Uterus (tissue), 2 donors: ENCODE data around the gene TAP2.

Experiments used
- CTCF ChIP-seq, 4 experiments: fragments of 200-600 bp in 2 of 4; fragments of 450-650 bp in 2 of 4; sonication (generic) in 2 of 4; IDR thresholded peaks; one replicate each; pipeline ENCODE4 v1.5.1; 2016 to 2019; ENCODE audit warnings: antibody characterized with exemption in 4 of 4, mild to moderate bottlenecking in 2 of 4, moderate library complexity in 1 of 4
- POLR2A ChIP-seq, 2 donors: fragments of 450-650 bp; IDR thresholded peaks; one replicate each; pipeline ENCODE4 v1.6.1; 2016; ENCODE audit warnings: antibody characterized with exemption in 2 of 2, mild to moderate bottlenecking in 1 of 2, moderate library complexity in 1 of 2

- TF ChIP-seq CTCF (IDR thresholded peaks at IDR 0.05) = no peak
- no peak for TF ChIP-seq POLR2A (IDR thresholded peaks at IDR 0.05)
These were observed 31.4 kb downstream of the TAP2 start for GRCh38 chr6:32807020-32807580.
